Spleen (tissue), 11 donors: ENCODE data around the gene NARS2. TPM values are rescaled to one million over a fixed set of nuclear protein-coding genes. Genes with fewer than 3 reads are reported as not detected.
A peak's percentile ranks its signal among the peaks of the same experiment; 100 is the strongest.

ENCODE experiments used
- DNase-seq: peaks from one replicate; pipeline ENCODE4 v3.0.0-alpha.2; 2020
- H3K27ac ChIP-seq, 8 donors: fragments of 200-600 bp; sonication (generic) in 7 of 8; 1 replicate in 4 of 8; 2 replicates in 4 of 8; pipeline versions ENCODE4 v1.5.0 to v1.8.0; 2016 to 2021; ENCODE audit warnings: inconsistent platforms in 4 of 8, mild to moderate bottlenecking in 4 of 8, moderate library complexity in 1 of 8
- H3K27me3 ChIP-seq, 7 donors: fragments of 200-600 bp; sonication (generic) in 6 of 7; replicated peaks in 1 of 7; 1 replicate in 4 of 7; 2 replicates in 3 of 7; pipeline versions ENCODE4 v1.5.0 to v1.8.0; 2016 to 2021; ENCODE audit warnings: inconsistent platforms in 3 of 7, mild to moderate bottlenecking in 1 of 7
- H3K36me3 ChIP-seq, 6 donors: fragments of 200-600 bp; sonication (generic) in 5 of 6; 1 replicate in 4 of 6; 2 replicates in 2 of 6; pipeline versions ENCODE4 v1.5.0 to v1.8.0; 2016 to 2021; ENCODE audit warnings: inconsistent platforms in 2 of 6
- H3K4me1 ChIP-seq, 6 donors: fragments of 200-600 bp; sonication (generic) in 5 of 6; 1 replicate in 3 of 6; 2 replicates in 3 of 6; pipeline versions ENCODE4 v1.5.0 to v1.8.0; 2016 to 2021; ENCODE audit warnings: inconsistent platforms in 3 of 6
- H3K4me3 ChIP-seq, 8 donors: fragments of 200-600 bp; sonication (generic) in 7 of 8; 1 replicate in 4 of 8; 2 replicates in 4 of 8; pipeline versions ENCODE4 v1.5.0 to v1.8.0; 2016 to 2021; ENCODE audit warnings: inconsistent platforms in 4 of 8, mild to moderate bottlenecking in 4 of 8, moderate library complexity in 2 of 8
- H3K9me3 ChIP-seq, 8 donors: fragments of 200-600 bp; sonication (generic) in 7 of 8; 1 replicate in 4 of 8; 2 replicates in 4 of 8; pipeline versions ENCODE4 v1.5.0 to v1.8.0; 2016 to 2021; ENCODE audit warnings: inconsistent platforms in 4 of 8
- CTCF ChIP-seq, 11 experiments: fragments of 200-600 bp in 7 of 11; fragments of 450-650 bp in 4 of 11; sonication (generic) in 4 of 11; IDR thresholded peaks in 8 of 11; conservative IDR thresholded peaks in 3 of 11; 1 replicate in 7 of 11; 2 replicates in 4 of 11; pipeline versions ENCODE4 v1.4.0 to v1.8.0; 2016 to 2021; ENCODE audit warnings: antibody characterized with exemption in 11 of 11, inconsistent platforms in 4 of 11, mild to moderate bottlenecking in 1 of 11
- POLR2A ChIP-seq, 3 donors: fragments of 450-650 bp; IDR thresholded peaks; one replicate each; pipeline ENCODE4 v1.5.1; 2017; ENCODE audit warnings: antibody characterized with exemption in 3 of 3, mild to moderate bottlenecking in 1 of 3
- POLR2AphosphoS5 ChIP-seq, 3 donors: sonication (generic); formaldehyde crosslinking; IDR thresholded peaks; one replicate each; pipeline ENCODE4 v1.5.1; 2017; ENCODE audit warnings: antibody characterized with exemption in 3 of 3
- WGBS, 5 donors: extraction: QIAGEN DNeasy Blood & Tissue Kit in 3 of 5; methylation state at CpG; one replicate each; pipeline versions ENCODE4 v1.1.5 to v1.1.7; 2013 to 2018; 5-methylcytosine and 5-hydroxymethylcytosine counted together
- intact Hi-C: fragments of 100-400 bp; cut with DNase I; formaldehyde crosslinking; loops from one replicate; pipeline ENCODE4 v1.15.0; 2023; ENCODE audit warnings: low total_unique reads
- polyA plus RNA-seq, 3 donors: library from polyadenylated mRNA; stranded (reverse); fragments of 200-250 nt; gene quantifications; one replicate each; pipeline ENCODE4 v1.2.1, GENCODE V29; 2013
- total RNA-seq, 7 donors: library from RNA; depleted of rRNA in 3 of 7; stranded (reverse); fragments of >200 nt in 3 of 7; fragmentation: NEBNext Ultra II Directional in 4 of 7; extraction: Animal tissue kit (Norgen Biotek cat#: 25700) in 4 of 7; gene quantifications; one replicate each; pipeline versions ENCODE4 v1.1.0 to v1.2.1, GENCODE V29; 2016 to 2021
- donor health status: healthy with polysubstance abuse.
- donor health status: DM: no; HTN: no; CAD: no; lungs with moderate emphysema.
- donor health status: DM: no; HTN: no; CAD: no.
- donor health status: Bipolar disorder and iron deficiency.
- donor health status: healthy.
- donor health status: DM: no; HTN: no; CAD: no.
- donor health status: DM: yes; HTN: yes; CAD: no.

The NARS2 gene
- total and polyA plus RNA-seq, 10 donors, result 11.2 to 19.7 (median 14.6) TPM

- 40 to 54% (median 43%) methylated on average over 7 of the region's 7 CpGs for WGBS, 5 donors
- Histone ChIP-seq H3K27me3 (no peaks in the 10 kb centered on the region), H3K27ac (peak overlapping the region; percentile 15 to 89 (median 81)), H3K36me3 (no peaks in the 10 kb centered on the region), H3K9me3 (no peaks in the 10 kb centered on the region), H3K4me1 (peaks cover 15 to 83% (median 52%) of the 10 kb centered on the region in 6 donors), H3K4me3 (peak overlapping the region in 1 of 8 donors; percentile 49)
- TF ChIP-seq CTCF (IDR thresholded peaks at IDR 0.05 in 8 of 11, conservative IDR thresholded peaks at IDR 0.05 in 3 of 11), result no peak
- peak in 1 of 3 donors; percentile 58 for TF ChIP-seq POLR2AphosphoS5 (IDR thresholded peaks at IDR 0.05)
- no peak for DNase-seq
- intact Hi-C loops, result no loop called here
Measured at GRCh38 chr11:78424334-78425270, 150.1 kb downstream of the NARS2 start.

- H3K27me3 ChIP-seq, result no peaks in the 10 kb centered on the region
- intact Hi-C loops, result no loop called here
- H3K36me3 ChIP-seq, result no peaks in the 10 kb centered on the region
- peak overlapping the region in 7 of 8 donors; percentile 61 to 89 (median 82) for H3K27ac ChIP-seq
- no peak for DNase-seq
- WGBS, 5 donors, result 76 to 96% (median 80%) methylated on average over 2 of the region's 2 CpGs
- no peak for TF ChIP-seq POLR2A (IDR thresholded peaks at IDR 0.05)
- TF ChIP-seq POLR2AphosphoS5 (IDR thresholded peaks at IDR 0.05), result no peak
- no peak for TF ChIP-seq CTCF (IDR thresholded peaks at IDR 0.05 in 8 of 11, conservative IDR thresholded peaks at IDR 0.05 in 3 of 11)
- H3K9me3 ChIP-seq, result no peaks in the 10 kb centered on the region
- peaks cover 10 to 83% (median 52%) of the 10 kb centered on the region in 6 donors for H3K4me1 ChIP-seq
- peak overlapping the region in 1 of 8 donors; percentile 49 for H3K4me3 ChIP-seq
Measured at GRCh38 chr11:78423241-78423640, 151.4 kb downstream of the NARS2 start.

DNA sequence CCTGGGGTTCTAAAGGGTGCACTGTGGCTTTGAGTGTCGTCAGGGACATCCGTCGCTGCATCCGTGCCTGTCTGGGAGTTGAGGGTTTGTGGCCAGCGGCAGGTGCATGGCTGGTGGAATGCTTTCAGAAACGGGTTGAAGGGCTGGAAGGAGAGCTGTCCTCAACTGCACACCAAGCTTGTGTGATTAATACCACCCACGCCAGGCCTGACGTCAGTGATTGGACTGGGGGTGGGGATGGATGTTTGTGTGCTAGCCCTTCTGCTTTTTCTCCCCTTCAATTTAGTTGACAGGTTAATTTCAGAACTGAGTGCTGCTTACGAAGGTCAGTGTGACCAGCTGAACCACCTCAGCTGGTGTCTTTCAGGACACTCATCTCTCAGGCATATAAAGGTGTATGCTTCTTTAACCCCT is 153.9 kb downstream of the NARS2 start:
- peak overlapping the region in 2 of 8 donors; percentile 17 to 46 for H3K4me3 ChIP-seq
- peaks cover 6 to 73% (median 50%) of the 10 kb centered on the region in 6 donors for H3K4me1 ChIP-seq

More for the DNA sequence above, 153.9 kb downstream of the NARS2 start:
- Histone ChIP-seq H3K27me3 (no peaks in the 10 kb centered on the region), H3K36me3 (no peaks in the 10 kb centered on the region), H3K27ac (peak overlapping the region in 7 of 8 donors; percentile 30 to 100 (median 98)), H3K9me3 (no peaks in the 10 kb centered on the region)
- intact Hi-C loops, result no loop called here
- DNase-seq, result peak; percentile 90
- 9 to 14% (median 11%) methylated on average over 9 of the region's 9 CpGs for WGBS, 5 donors
- peak; percentile 41 to 82 (median 73) for TF ChIP-seq POLR2AphosphoS5 (IDR thresholded peaks at IDR 0.05)
- no peak for TF ChIP-seq CTCF (IDR thresholded peaks at IDR 0.05 in 8 of 11, conservative IDR thresholded peaks at IDR 0.05 in 3 of 11)
- no peak for TF ChIP-seq POLR2A (IDR thresholded peaks at IDR 0.05)
